ENCODE measurements around the gene EFCAB6.

DNA sequence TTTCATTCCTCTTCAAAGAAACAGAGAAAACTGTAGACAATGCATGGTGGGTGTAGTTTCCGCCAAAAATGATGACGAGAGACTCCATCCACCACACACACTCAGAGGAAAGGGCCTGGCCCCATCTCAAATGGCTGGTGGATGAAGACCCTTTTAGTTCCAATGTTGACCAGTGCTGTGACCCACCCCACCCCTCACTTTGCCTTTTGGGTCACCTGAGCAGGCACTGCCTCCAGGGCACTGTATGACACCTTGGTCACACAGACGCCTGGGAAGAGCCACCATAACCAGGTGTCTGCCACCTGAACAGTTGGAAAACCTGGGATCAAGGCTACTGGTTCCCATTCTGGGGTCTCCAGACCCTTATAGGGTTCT, 279.0 kb downstream of the EFCAB6 start:
- TF ChIP-seq, protein P1, sequence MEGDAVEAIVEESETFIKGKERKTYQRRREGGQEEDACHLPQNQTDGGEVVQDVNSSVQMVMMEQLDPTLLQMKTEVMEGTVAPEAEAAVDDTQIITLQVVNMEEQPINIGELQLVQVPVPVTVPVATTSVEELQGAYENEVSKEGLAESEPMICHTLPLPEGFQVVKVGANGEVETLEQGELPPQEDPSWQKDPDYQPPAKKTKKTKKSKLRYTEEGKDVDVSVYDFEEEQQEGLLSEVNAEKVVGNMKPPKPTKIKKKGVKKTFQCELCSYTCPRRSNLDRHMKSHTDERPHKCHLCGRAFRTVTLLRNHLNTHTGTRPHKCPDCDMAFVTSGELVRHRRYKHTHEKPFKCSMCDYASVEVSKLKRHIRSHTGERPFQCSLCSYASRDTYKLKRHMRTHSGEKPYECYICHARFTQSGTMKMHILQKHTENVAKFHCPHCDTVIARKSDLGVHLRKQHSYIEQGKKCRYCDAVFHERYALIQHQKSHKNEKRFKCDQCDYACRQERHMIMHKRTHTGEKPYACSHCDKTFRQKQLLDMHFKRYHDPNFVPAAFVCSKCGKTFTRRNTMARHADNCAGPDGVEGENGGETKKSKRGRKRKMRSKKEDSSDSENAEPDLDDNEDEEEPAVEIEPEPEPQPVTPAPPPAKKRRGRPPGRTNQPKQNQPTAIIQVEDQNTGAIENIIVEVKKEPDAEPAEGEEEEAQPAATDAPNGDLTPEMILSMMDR (IDR thresholded peaks at IDR 0.05): no peak
- no peak for TF ChIP-seq POLR2A (IDR thresholded peaks at IDR 0.05)
- TF ChIP-seq EP300 (IDR thresholded peaks at IDR 0.05; ENCODE audit: low read depth): no peak
- no peak for TF ChIP-seq POLR2AphosphoS5 (IDR thresholded peaks at IDR 0.05)

Measured in transverse colon (tissue), 4 donors.